ENCODE results near the gene NF2.

NF2 gene

GRCh38 chr22:29670626-29671025, 67.2 kb downstream of the NF2 start:
- no peak for DNase-seq

DNA sequence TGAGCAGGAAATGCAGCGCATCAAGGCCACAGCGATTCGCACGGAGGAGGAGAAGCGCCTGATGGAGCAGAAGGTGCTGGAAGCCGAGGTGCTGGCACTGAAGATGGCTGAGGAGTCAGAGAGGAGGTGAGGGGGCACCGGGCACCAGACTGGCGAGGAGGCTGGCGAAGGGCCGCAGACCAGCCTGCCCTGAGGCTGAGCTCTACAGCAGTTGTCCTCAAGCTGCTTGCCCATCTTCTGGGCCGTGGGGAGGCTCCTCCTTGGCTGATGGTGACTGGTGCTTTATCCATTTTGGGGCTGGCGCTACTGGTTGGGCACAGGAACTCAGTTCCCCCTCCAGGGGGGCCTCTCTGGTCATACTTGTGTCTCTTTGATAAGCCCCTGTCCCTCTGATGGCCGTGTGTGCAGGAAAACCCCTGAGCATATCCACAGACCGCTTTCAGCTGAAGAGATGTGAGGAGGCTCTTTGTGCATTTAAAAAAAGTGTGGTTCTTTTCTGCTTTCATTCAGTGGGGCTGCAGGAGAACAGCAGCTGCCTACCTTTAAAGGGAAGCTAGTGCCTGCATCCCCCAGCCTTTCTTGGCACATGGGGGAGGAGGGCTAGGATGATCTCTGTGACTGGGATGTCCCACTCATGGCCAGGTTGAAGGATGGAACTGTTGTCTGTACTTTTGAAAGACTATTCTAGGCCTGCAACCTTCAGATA, 70.1 kb downstream of the NF2 start:
- no peak for DNase-seq

- DNase-seq = no peak
Measured at GRCh38 chr22:29674121-29674520, 70.7 kb downstream of the NF2 start.

- no peak for DNase-seq
Measured at GRCh38 chr22:29679316-29679715, 75.9 kb downstream of the NF2 start.

DNA sequence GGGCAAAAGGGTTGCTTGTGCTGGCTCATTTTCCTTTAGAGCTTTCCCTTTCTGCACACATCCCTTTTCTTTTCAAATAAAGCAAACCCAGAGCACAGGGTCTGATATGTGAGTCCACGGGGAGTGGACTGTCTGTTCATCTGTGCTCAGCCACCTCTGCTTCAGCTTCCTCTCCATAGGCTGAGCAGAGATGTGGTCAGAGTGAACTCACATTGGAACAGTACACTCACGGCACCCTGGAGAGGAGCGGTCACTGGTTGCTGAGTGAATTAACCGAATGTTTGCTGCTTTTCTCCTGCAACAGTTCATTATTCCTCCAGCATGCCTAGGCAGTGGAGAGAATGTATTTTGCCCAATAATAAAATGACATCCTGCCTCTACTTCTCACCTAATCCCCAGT, 80.1 kb downstream of the NF2 start:
- DNase-seq = no peak

DNA sequence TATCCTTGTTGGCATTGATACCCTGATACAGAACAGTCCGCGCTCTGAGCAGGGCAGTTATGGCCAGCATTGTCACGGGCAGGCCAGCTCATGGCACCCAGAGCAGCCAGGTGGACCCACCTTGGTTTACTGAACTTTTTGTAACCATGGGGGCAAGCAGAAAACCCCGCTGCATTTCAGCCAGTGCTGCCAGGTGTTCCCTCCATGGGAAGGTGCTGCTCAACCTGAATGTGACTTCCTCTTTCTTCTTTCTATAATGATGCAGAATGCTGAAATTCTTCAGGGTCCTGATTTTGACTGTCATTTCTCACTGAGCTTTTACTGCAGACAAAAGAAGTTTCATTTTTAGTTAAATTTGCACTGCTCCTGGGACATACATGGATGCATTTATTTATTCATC, 80.8 kb downstream of the NF2 start:
- DNase-seq = no peak

- DNase-seq = no peak
Measured at GRCh38 chr22:29689206-29689879, 85.9 kb downstream of the NF2 start.

GRCh38 chr22:29689880-29690213, 86.4 kb downstream of the NF2 start:
- no peak for DNase-seq

GRCh38 chr22:29690476-29690875, 87.0 kb downstream of the NF2 start:
- DNase-seq = no peak

DNA sequence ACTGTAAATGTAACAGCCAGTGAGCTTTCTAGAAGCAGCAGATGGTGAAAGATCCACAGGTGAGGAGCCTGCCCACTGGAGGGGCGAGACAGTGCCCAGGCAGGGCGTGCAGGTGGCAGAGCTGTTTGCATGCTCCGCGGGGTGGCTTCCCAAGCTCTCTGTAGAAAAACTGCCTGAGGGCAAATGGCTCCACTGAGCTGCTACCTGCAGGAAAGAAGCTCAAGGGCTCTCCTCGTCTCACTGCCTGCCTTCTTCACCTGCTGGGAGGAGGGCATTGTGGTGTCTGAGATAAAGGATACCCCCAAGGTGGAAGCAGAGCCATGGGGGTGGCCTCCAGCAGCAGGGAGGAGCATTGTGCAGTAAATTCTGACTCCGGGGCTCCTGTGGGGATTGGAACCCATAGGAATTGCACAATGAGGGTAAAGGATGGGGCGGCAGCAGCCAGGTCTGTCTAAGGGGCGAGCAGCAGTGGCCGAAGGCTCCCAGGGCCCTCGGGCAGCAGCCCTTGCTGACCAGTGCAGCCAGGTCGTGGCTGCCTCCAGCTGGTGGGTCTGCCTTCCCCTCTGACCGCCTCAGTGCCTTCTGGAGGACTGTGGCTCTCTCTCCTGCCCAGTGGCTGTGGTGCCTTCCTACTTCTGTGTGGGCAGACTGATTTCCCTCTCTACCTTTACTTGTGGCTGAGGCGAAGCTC, 88.3 kb downstream of the NF2 start:
- DNase-seq = no peak

DNA sequence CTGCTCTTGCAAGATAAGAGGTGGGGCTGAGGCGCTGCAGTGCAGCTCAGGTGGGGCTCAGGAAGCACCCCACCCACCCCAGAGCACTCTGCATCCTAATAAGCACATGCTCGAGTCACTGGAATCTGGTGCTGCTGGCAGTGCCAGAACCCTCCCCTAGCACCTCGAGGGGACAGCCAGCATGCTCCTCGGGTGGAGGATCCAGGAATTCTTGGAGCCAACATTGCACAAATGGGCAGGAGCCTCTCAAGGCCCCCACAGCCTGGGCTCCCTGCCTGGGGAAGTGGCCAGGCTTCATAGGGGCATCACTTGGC, 88.9 kb downstream of the NF2 start:
- no peak for DNase-seq

DNA sequence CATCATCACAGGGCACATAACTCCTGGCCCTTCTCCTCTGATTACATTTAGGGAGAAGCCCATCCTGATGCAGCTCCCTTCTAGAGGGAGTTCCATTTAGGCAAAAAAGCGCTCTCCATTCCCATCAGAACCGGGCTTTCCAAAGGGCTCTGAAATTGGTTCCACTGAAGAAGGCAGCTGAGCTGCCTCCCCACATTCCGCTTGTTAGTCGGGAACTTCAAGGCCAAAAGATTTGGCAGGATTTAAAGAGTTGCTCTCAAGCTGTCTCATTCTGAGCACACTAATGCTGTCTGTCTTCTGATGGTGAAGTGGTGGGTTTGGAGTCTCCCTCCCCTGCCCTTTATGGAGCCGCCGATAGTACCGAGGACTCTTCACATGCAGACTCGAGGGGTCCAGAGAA, 89.7 kb downstream of the NF2 start:
- DNase-seq = no peak

GRCh38 chr22:29693671-29694070, 90.2 kb downstream of the NF2 start:
- DNase-seq = no peak

DNA sequence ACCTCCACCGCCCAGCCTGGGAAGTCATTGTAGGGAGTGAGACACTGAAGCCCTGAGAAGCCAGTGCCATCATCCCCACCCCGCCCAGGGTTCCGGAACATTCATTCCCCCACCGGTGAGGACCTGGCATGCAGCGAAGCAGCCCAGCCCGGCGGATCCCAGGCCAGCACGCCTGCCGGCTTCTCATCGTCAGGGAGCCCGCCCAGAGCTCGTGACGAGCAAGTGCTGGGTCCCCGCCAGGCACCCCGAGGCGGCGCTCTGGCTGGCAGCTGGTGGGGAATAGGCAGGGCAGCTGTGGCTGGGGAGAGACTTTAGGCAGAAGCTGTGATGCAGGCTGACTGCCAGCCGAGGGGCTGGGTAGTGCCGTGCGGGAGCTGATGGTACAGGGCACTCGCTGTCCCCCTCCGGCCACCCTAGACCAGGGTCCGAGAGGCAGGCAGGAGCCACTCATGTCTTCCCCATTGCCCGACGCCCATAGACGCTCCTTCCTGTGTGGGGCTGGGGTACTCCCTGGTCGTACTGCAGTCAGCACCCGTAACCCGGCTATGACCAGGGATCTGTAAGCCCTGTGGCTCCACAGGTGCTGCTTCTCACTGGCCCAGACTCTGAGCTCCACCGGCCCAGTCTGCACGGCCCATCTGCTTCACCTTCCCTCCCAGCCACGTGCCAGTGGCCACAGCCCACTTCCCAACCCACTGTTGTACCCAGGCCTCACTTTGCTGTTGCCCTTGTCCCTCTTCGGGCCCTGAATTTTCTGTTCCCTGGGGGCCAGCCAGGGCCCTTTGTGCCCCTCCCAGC, 91.9 kb downstream of the NF2 start:
- no peak for DNase-seq

DNA sequence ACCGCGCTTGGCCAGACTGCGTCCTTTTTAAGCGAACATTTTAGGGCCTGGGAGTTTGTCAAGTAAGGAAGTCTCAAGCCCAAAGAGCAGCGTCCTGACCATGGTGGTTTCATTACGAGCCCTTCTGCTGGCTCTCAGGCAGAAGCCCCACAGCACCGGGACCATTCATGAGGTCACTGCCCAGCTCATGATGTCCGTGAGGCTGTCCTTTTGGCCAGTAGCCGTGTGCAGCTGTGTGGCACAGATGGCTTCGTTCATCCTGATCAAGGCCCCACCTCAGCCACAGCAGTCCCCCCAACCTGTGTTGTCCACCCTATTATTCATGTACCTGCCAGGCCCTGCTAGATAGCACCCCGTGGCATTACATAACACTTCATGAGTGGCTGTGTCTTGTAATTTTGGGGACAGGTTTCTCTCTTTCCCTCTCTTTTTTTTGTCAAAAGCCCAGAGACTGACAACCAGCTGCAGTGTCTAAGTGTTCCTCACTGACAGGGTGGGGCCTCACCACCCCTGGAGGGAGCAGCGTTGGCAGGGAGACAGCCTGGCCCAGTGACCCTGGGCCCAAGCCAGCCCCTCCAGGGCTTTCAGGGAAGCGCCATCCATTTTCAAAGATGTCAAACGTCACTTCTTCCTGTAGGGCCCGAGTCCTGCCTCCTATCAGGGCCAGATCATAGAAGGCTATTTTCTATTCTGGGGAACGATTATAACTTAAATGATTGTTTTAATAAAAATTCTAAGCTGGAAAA, 94.6 kb downstream of the NF2 start:
- no peak for DNase-seq

DNA sequence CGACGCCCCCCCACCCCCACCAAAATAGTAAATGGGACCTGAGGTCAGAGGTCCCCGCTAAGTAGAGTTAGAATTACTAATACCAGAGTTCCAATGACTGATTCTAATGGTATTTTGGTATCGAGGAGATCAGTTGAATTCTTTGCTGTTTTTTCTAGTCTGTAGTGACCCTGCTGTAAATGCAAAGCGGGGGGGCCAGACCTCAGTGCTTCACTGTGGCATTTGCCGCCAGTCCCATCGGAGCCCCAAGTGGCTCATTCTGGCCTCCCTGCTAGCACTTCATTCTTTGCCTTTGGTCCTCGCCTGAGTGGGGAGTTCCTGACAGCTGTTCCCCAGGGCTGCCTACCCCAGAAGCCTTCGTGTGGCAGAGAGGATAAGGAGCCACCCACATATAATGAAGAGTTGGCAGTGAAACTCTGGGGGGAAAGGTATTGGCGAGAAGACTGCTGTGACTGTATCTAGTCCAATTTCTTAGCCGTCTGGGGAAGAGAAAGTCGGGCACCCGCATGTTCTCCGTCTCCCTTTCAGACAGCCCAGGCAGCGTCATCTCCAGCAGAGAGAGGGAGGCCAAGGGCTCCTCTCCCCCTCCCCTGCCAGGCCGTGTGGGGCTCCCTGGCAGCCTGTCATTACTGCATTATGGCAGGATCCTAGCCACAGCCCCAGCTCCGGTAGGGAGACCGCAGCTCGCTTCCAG, 96.9 kb downstream of the NF2 start:
- DNase-seq = no peak

GRCh38 chr22:29700900-29701154, 97.4 kb downstream of the NF2 start:
- no peak for DNase-seq

- DNase-seq = no peak
Measured at GRCh38 chr22:29701155-29701999, 97.9 kb downstream of the NF2 start.

GRCh38 chr22:29702000-29702930, 98.8 kb downstream of the NF2 start:
- no peak for DNase-seq

GRCh38 chr22:29702931-29703501, 99.6 kb downstream of the NF2 start:
- DNase-seq = no peak
